IMR-90 (cell line): Measurements from ENCODE around the gene DCTN1. TPM values are rescaled to one million over a fixed set of nuclear protein-coding genes. Genes with fewer than 3 reads are reported as not detected.

Source experiments
- ATAC-seq: fragments of 200-7000 bp; cut with Tn5 transposase; 2 replicates; pipeline ENCODE4 v1.9.1; 2020; ENCODE audit warnings: low read depth, mild to moderate bottlenecking, moderate library complexity
- BruUV-seq: library from RNA; stranded (reverse); fragments of 400-500 nt; replicated peaks from 2 replicates; lab custom pipeline; 2021; lab: Mats Ljungman, UMichigan
- CTCF ChIA-PET: fragments of 300-600 bp; formaldehyde crosslinking; extraction: SDS; loops from one replicate; lab custom pipeline; 2021; ENCODE audit warnings: antibody characterized with exemption; lab: Yijun Ruan, JAX
- POLR2A ChIA-PET: fragments of 300-600 bp; sonication (Branson Sonifier 250); formaldehyde crosslinking; loops from one replicate; lab custom pipeline; 2022; ENCODE audit warnings: antibody characterized with exemption; ENCODE audit not compliant: unreplicated experiment; lab: Charles Lee
- DNase-seq: peaks from one replicate; pipeline ENCODE4 v3.0.0; 2013
- H2AFZ ChIP-seq: replicated peaks from 2 replicates; pipeline ENCODE3; 2013; ENCODE audit warnings: low read length, mild to moderate bottlenecking; ENCODE audit not compliant: poor library complexity
- H2AK5ac ChIP-seq: 2 replicates; pipeline ENCODE4 v1.6.1; 2013; ENCODE audit warnings: low read depth, low read length, inconsistent platforms
- H2AK9ac ChIP-seq: replicated peaks from 2 replicates; pipeline ENCODE3; 2013; ENCODE audit warnings: mild to moderate bottlenecking, low read depth, low read length, moderate library complexity; ENCODE audit not compliant: poor library complexity
- H2BK120ac ChIP-seq: 2 replicates; pipeline ENCODE4 v1.6.1; 2013; ENCODE audit warnings: low read depth, low read length, inconsistent platforms
- H2BK15ac ChIP-seq: 3 replicates; pipeline ENCODE4 v1.6.1; 2013; ENCODE audit warnings: low read depth, low read length, inconsistent platforms
- H2BK20ac ChIP-seq: 2 replicates; pipeline ENCODE4 v1.6.1; 2013; ENCODE audit warnings: low read depth, mild to moderate bottlenecking, inconsistent platforms, low read length, moderate library complexity
- H2BK5ac ChIP-seq: 2 replicates; pipeline ENCODE4 v1.6.1; 2013; ENCODE audit warnings: mild to moderate bottlenecking, low read depth, low read length, inconsistent platforms; ENCODE audit not compliant: poor library complexity, severe bottlenecking
- H3K14ac ChIP-seq: replicated peaks from 2 replicates; pipeline ENCODE4 v1.6.1; 2013; ENCODE audit warnings: low read depth, low read length, inconsistent platforms
- H3K18ac ChIP-seq: 2 replicates; pipeline ENCODE4 v1.6.1; 2013; ENCODE audit warnings: low read depth, low read length, control low read depth
- H3K23ac ChIP-seq: 2 replicates; pipeline ENCODE4 v1.6.1; 2013; ENCODE audit warnings: low read depth, low read length, inconsistent platforms
- H3K27ac ChIP-seq: 2 replicates; pipeline ENCODE4 v1.5.1; 2013; ENCODE audit warnings: mild to moderate bottlenecking, control low read depth, low read length; ENCODE audit not compliant: insufficient read depth
- H3K27me3 ChIP-seq: 2 replicates; pipeline ENCODE4 v1.6.1; 2013; ENCODE audit warnings: low read length; ENCODE audit not compliant: control insufficient read depth, insufficient read depth
- H3K36me3 ChIP-seq: 2 replicates; pipeline ENCODE4 v1.6.1; 2013; ENCODE audit warnings: low read length, mixed read lengths; ENCODE audit not compliant: control insufficient read depth, insufficient read depth
- H3K4ac ChIP-seq: 2 replicates; pipeline ENCODE4 v1.6.1; 2013; ENCODE audit warnings: low read depth, low read length, inconsistent platforms
- H3K4me1 ChIP-seq: 2 replicates; pipeline ENCODE4 v1.6.1; 2013; ENCODE audit warnings: low read length, mixed read lengths; ENCODE audit not compliant: control insufficient read depth, insufficient read depth
- H3K4me2 ChIP-seq: 2 replicates; pipeline ENCODE4 v1.6.1; 2013; ENCODE audit warnings: low read depth, mild to moderate bottlenecking, control low read depth, low read length, moderate library complexity
- H3K4me3 ChIP-seq: 2 replicates; pipeline ENCODE4 v1.5.1; 2013; ENCODE audit warnings: low read depth, mild to moderate bottlenecking, control low read depth, low read length, moderate library complexity; ENCODE audit not compliant: insufficient read depth
- H3K56ac ChIP-seq: 2 replicates; pipeline ENCODE4 v1.6.1; 2013; ENCODE audit warnings: low read length, inconsistent platforms; ENCODE audit not compliant: insufficient read depth; ENCODE audit errors: extremely low read depth
- H3K79me1 ChIP-seq, 2 experiments: 2 replicates each; pipeline ENCODE4 v1.6.1; 2013; ENCODE audit warnings: low read length in 2 of 2, inconsistent platforms in 1 of 2, low read depth in 1 of 2
- H3K9ac ChIP-seq: 2 replicates; pipeline ENCODE4 v1.6.1; 2013; ENCODE audit warnings: low read depth, low read length, control low read depth
- H3K9me1 ChIP-seq: 2 replicates; pipeline ENCODE4 v1.6.1; 2013; ENCODE audit warnings: low read length, inconsistent platforms; ENCODE audit not compliant: insufficient read depth
- H3K9me3 ChIP-seq: 2 replicates; pipeline ENCODE4 v1.6.1; 2013; ENCODE audit warnings: low read length; ENCODE audit not compliant: control insufficient read depth, insufficient read depth
- H4K20me1 ChIP-seq: 2 replicates; pipeline ENCODE4 v1.6.1; 2013; ENCODE audit warnings: low read length, inconsistent platforms; ENCODE audit not compliant: insufficient read depth
- H4K5ac ChIP-seq: 2 replicates; pipeline ENCODE4 v1.6.1; 2013; ENCODE audit warnings: mild to moderate bottlenecking, low read depth, low read length, control low read depth
- H4K8ac ChIP-seq, 2 experiments: 2 replicates each; pipeline ENCODE4 v1.6.1; 2013; ENCODE audit warnings: low read depth in 2 of 2, low read length in 2 of 2, control low read depth in 1 of 2, inconsistent platforms in 1 of 2
- H4K91ac ChIP-seq: 2 replicates; pipeline ENCODE4 v1.6.1; 2013; ENCODE audit warnings: low read depth, low read length, inconsistent platforms; ENCODE audit not compliant: insufficient read depth
- BHLHE40 ChIP-seq: fragments of 150-350 bp; IDR thresholded peaks from 2 replicates; pipeline ENCODE4 v1.6.1; 2016; ENCODE audit warnings: mild to moderate bottlenecking, low read depth, low read length
- CEBPB ChIP-seq: IDR thresholded peaks from 2 replicates; pipeline ENCODE4 v1.6.1; 2012; ENCODE audit warnings: low read depth, low read length, improper control_type of control experiment
- FOS ChIP-seq: fragments of 150-350 bp; IDR thresholded peaks from 2 replicates; pipeline ENCODE4 v1.6.1; 2016; ENCODE audit warnings: low read depth, low read length
- MAFK ChIP-seq: IDR thresholded peaks from 2 replicates; pipeline ENCODE4 v1.6.1; 2012; ENCODE audit warnings: low read depth, low read length, improper control_type of control experiment
- MAZ ChIP-seq: IDR thresholded peaks from 2 replicates; pipeline ENCODE4 v1.6.1; 2012; ENCODE audit warnings: low read depth, mild to moderate bottlenecking, low read length, improper control_type of control experiment, moderate library complexity, borderline replicate concordance
- MXI1 ChIP-seq: IDR thresholded peaks from 2 replicates; pipeline ENCODE4 v1.6.1; 2012; ENCODE audit warnings: low read depth, mild to moderate bottlenecking, low read length, moderate library complexity, borderline replicate concordance
- POLR2A ChIP-seq: IDR thresholded peaks from 2 replicates; pipeline ENCODE4 v1.6.1; 2012; ENCODE audit warnings: mild to moderate bottlenecking, low read depth, low read length
- RCOR1 ChIP-seq: IDR thresholded peaks from 2 replicates; pipeline ENCODE4 v1.6.1; 2012; ENCODE audit warnings: mild to moderate bottlenecking, low read length, improper control_type of control experiment; ENCODE audit not compliant: insufficient replicate concordance
- RFX5 ChIP-seq: IDR thresholded peaks from 2 replicates; pipeline ENCODE4 v1.8.0; 2012; ENCODE audit warnings: low read depth, mild to moderate bottlenecking, low read length, moderate library complexity
- SMC3 ChIP-seq: fragments of 150-350 bp; IDR thresholded peaks from 2 replicates; pipeline ENCODE4 v1.6.1; 2016; ENCODE audit warnings: low read depth, mild to moderate bottlenecking, antibody characterized with exemption, low read length, moderate library complexity
- WGBS, 2 experiments: methylation state at CpG; one replicate each; pipeline versions ENCODE4 v1.1.5 to v1.1.7; 2013; ENCODE audit warnings: missing lambda C conversion rate in 2 of 2; ENCODE audit not compliant: insufficient read length in 1 of 2; ENCODE audit errors: extremely low coverage in 2 of 2; 5-methylcytosine and 5-hydroxymethylcytosine counted together
- dilution Hi-C: fragments of 300-500 bp; cut with HindIII; formaldehyde crosslinking; loops from one replicate; pipeline ENCODE4 v1.14.3; 2018; ENCODE audit warnings: low sequenced_read_pairs; ENCODE audit not compliant: unreplicated experiment
- in situ Hi-C: fragments of 300-500 bp; cut with MboI; formaldehyde crosslinking; loops from 3 replicates; pipeline ENCODE4 v1.14.3; 2019; ENCODE audit warnings: low sequenced_read_pairs, inconsistent platforms, mixed read lengths
- intact Hi-C: fragments of 100-400 bp; cut with micrococcal nuclease; formaldehyde crosslinking; loops from 2 replicates; pipeline ENCODE4 v1.10.0; 2022
- polyA plus RNA-seq, 3 experiments: library from polyadenylated mRNA; depleted of rRNA; stranded (reverse); fragments of >200 nt; gene quantifications; 2 replicates each; pipeline ENCODE4 v1.2.3, GENCODE V29; 2012; ENCODE audit warnings: low replicate concordance in 1 of 3
- total RNA-seq: library from RNA; depleted of rRNA; stranded (reverse); fragments of >200 nt; gene quantifications from 2 replicates; pipeline ENCODE4 v1.2.3, GENCODE V29; 2012
- TF ChIP-seq, protein P1 (sequence below): conservative IDR thresholded peaks from 2 replicates; pipeline ENCODE4 v1.5.1; 2012; ENCODE audit warnings: mild to moderate bottlenecking, low read depth, low read length, improper control_type of control experiment
- TF ChIP-seq, protein P2 (sequence below): fragments of 150-350 bp; IDR thresholded peaks from 2 replicates; pipeline ENCODE4 v1.6.1; 2017; ENCODE audit warnings: mild to moderate bottlenecking, antibody characterized with exemption, low read length, low read depth
- TF ChIP-seq, protein P3 (sequence below): fragments of 150-350 bp; IDR thresholded peaks from 2 replicates; pipeline ENCODE4 v1.6.1; 2016; ENCODE audit warnings: low read depth, mild to moderate bottlenecking, low read length, moderate library complexity, borderline replicate concordance

Gene DCTN1
- total and polyA plus RNA-seq, 2 of the 4 experiments (the other 2 are of a cell fraction), result 136 to 204 TPM

DNA sequence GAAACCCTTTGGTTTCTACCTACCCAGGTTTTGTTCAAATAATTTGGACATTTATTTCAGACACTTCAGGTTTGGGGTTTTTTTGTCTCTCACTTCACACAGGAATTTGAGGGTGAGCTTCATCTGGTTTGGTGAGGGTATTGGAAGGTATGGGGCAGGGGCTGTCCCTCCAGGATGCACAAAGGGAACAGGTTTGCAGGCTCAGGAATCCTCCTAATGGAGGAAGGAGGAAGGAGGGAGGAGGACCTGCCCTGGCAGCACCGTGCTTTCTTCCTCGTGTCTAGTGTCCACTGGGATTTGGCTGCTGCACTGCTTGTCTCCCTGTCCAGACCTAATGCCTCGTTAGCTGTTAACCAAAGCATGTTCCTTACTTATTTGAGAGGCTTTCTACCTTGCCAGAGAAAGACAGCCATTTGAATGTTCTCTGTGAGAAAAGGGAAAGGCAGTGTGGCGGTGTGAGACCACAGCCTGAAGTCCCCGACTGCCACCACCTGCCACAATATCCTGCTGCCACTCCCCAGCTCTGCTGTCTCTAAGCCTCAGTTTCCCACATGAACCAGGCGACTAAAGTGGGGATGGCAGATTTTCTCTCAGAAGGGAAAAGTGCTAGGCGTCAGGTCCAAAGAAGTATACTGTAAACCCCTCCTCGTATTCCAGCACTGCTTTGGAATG, 34.7 kb downstream of the DCTN1 start:
- H3K27me3 ChIP-seq, result peaks cover 35% of the 10 kb centered on the region
- H3K36me3 ChIP-seq, result no peaks in the 10 kb centered on the region
- H3K9me3 ChIP-seq, result no peaks in the 10 kb centered on the region
- no peaks in the 10 kb centered on the region for H4K20me1 ChIP-seq
- H3K9ac ChIP-seq, result no peak overlapping the region
- dilution Hi-C loops (no loop called here), in situ Hi-C loops (loop anchor here (25.0 kb wide), 1 partner anchor 533 kb away; no protein-coding TSS in a partner anchor), intact Hi-C loops (no loop called here)
- H2BK5ac ChIP-seq, result no peak overlapping the region
- H2BK120ac ChIP-seq, result no peak overlapping the region
- no peak overlapping the region for H4K91ac ChIP-seq
- no peak overlapping the region for H4K5ac ChIP-seq
- no peak overlapping the region for H3K18ac ChIP-seq
- no peak overlapping the region for H3K14ac ChIP-seq
- WGBS, 2 experiments, result no CpG with 5 or more reads among the region's 8 CpGs
- H3K9me1 ChIP-seq, result no peaks in the 10 kb centered on the region
- no peak overlapping the region for H2AFZ ChIP-seq
- H3K4me1 ChIP-seq, result no peaks in the 10 kb centered on the region
- no peak overlapping the region for H4K8ac ChIP-seq
- no peak overlapping the region for H3K4me3 ChIP-seq
- no peak overlapping the region for H3K23ac ChIP-seq
- no peak overlapping the region for H3K4ac ChIP-seq
- H2AK9ac ChIP-seq, result no peak overlapping the region
- BruUV-seq, result no TSS peak
- H2BK20ac ChIP-seq, result no peak overlapping the region
- H2BK15ac ChIP-seq, result no peak overlapping the region
- TF ChIP-seq MXI1 (no peak), BHLHE40 (no peak), RCOR1 (no peak), RFX5 (no peak), MAZ (no peak), POLR2A (no peak), CEBPB (no peak), MAFK (no peak), FOS (no peak), SMC3 (no peak)
- TF ChIP-seq, protein P1, sequence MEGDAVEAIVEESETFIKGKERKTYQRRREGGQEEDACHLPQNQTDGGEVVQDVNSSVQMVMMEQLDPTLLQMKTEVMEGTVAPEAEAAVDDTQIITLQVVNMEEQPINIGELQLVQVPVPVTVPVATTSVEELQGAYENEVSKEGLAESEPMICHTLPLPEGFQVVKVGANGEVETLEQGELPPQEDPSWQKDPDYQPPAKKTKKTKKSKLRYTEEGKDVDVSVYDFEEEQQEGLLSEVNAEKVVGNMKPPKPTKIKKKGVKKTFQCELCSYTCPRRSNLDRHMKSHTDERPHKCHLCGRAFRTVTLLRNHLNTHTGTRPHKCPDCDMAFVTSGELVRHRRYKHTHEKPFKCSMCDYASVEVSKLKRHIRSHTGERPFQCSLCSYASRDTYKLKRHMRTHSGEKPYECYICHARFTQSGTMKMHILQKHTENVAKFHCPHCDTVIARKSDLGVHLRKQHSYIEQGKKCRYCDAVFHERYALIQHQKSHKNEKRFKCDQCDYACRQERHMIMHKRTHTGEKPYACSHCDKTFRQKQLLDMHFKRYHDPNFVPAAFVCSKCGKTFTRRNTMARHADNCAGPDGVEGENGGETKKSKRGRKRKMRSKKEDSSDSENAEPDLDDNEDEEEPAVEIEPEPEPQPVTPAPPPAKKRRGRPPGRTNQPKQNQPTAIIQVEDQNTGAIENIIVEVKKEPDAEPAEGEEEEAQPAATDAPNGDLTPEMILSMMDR, result no peak
- TF ChIP-seq, protein P2, sequence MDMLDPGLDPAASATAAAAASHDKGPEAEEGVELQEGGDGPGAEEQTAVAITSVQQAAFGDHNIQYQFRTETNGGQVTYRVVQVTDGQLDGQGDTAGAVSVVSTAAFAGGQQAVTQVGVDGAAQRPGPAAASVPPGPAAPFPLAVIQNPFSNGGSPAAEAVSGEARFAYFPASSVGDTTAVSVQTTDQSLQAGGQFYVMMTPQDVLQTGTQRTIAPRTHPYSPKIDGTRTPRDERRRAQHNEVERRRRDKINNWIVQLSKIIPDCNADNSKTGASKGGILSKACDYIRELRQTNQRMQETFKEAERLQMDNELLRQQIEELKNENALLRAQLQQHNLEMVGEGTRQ, result no peak
- TF ChIP-seq, protein P3, sequence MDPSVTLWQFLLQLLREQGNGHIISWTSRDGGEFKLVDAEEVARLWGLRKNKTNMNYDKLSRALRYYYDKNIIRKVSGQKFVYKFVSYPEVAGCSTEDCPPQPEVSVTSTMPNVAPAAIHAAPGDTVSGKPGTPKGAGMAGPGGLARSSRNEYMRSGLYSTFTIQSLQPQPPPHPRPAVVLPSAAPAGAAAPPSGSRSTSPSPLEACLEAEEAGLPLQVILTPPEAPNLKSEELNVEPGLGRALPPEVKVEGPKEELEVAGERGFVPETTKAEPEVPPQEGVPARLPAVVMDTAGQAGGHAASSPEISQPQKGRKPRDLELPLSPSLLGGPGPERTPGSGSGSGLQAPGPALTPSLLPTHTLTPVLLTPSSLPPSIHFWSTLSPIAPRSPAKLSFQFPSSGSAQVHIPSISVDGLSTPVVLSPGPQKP, result no peak
- H2AK5ac ChIP-seq, result no peak overlapping the region
- CTCF ChIA-PET, result interaction anchor here (1.7 kb wide), 1 partner anchor 11 kb away, joined by 7 read pairs; no protein-coding TSS in a partner anchor
- no peak overlapping the region for H3K4me2 ChIP-seq
- POLR2A ChIA-PET, result no interaction called here
- H3K27ac ChIP-seq, result no peak overlapping the region
- no peak for ATAC-seq
- H3K56ac ChIP-seq, result no peak overlapping the region
- no peaks in the 10 kb centered on the region for H3K79me1 ChIP-seq
- DNase-seq, result no peak
